Brain pericyte (primary cell): Measurements from ENCODE around the gene MATK.

Experiments used
- DNase-seq: peaks from one replicate; pipeline ENCODE4 v3.0.0-alpha.2; 2012; ENCODE audit warnings: low read depth, low spot score

The MATK gene

GRCh38 chr19:3790941-3791340, 4.8 kb upstream of the MATK start:
- DNase-seq, result no peak

GRCh38 chr19:3790209-3790734, 4.1 kb upstream of the MATK start:
- no peak for DNase-seq

GRCh38 chr19:3788996-3789778, 3.0 kb upstream of the MATK start:
- DNase-seq, result no peak

- no peak for DNase-seq
These were observed 687 bp downstream of the MATK start for GRCh38 chr19:3785451-3785937.

DNA sequence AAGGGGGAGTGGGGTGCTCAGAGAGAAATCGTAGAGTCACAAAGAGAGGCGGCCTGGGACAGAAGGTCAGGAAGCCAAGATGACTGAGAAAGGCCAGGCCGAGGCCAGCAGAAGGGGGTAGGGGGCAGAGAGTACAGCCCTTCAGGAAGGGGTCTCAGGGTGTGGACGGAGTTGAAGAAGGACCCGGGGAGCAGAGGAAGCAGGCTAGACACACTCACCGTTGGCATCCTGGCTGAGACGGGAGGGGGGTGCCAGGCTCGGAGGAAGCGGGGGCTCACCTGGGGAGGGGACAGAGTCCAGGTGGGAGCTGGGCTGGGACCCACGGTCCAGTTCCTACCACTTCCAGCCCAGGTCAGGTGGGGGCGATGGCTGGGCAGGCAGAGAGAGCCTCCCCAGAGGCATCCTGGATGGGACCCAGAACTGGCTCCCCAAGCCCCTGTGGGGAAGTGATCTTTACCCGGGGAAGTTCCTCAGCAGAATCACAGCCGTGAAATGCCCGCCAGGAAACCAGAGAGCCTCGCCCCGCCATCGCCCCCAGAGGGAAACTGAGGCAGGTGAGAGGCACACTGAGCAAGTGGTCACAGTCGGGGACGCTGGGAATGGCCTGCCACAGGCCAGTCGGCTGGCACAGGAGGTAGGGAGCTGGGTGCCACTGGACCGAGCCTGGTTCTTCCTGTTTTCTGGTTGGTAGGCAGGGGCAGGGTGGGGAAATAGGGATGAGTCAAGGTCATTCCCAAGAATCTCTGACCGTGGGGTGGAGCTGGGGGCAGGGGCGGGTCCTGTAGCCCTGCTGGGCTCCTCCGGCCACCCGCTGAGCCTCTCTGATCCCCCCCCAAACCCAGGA, 1.4 kb downstream of the MATK start:
- no peak for DNase-seq

GRCh38 chr19:3783660-3784584, 2.3 kb downstream of the MATK start:
- DNase-seq, result no peak

DNA sequence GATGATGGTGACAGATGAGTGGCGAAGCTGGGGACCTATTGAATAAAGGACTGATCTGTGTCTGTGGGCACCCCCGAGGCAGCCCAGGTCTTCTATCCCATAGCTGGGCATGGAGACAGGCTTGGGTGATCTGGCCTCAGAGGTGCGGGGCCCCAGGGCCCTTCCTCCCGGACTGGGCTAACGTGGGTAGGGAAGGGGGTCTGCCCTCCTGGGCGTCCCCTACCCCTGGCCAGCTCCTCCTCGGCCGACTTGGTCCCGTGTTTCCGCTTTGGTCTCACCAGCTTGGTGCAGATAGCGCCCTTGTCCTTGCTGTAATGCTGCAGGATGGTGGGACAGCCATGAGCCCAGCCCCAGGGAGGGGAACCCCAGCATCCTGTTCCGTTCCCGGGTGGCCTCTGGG, 3.3 kb downstream of the MATK start:
- DNase-seq, result no peak

DNA sequence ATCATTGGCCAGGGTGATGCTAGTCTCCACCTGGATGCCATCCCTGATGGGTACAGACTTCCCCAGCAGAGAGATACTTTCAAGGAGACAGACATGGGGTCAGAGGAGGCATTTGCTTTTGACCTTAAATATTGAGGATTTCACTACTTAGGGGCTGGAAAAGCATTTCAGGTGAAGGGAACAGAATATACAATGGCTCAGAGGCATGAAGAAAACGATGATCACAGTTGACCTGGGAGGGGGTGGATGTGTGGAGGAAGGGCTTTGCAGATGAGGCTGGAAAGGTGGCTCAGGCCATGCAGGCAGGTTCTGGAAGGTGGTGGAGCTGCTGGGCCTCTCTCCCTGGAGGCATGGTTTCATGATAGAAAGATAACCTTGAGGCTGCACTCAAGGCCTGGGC, 3.9 kb downstream of the MATK start:
- DNase-seq, result no peak

GRCh38 chr19:3781603-3782002, 4.6 kb downstream of the MATK start:
- DNase-seq, result no peak

GRCh38 chr19:3780786-3781304, 5.3 kb downstream of the MATK start:
- no peak for DNase-seq

GRCh38 chr19:3778899-3779723, 7.1 kb downstream of the MATK start:
- no peak for DNase-seq

- no peak for DNase-seq
These were observed 7.9 kb downstream of the MATK start for GRCh38 chr19:3778104-3778867.

- DNase-seq, result no peak
These were observed 9.6 kb downstream of the MATK start for GRCh38 chr19:3776479-3777040.

DNA sequence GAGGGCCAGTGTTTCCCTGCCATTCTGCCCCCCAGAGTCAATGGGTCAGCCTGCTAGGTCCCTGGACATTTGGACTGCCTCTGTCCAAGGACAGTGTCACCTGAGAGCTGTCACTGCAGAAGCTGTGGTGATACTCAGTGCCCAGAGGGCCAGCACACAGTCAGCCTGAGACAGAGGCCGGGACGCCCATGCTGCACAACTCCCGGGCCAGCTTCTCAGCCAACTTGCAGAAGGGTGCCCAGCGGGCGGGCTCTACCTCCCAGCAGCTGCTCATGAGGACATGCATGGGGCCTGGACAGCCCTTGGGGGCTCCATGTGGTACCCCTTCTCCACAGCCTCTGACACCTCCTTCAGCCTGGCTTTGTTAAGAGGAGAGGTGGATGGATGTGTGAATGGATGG, 10.3 kb downstream of the MATK start:
- DNase-seq, result no peak

GRCh38 chr19:3775374-3775711, 10.8 kb downstream of the MATK start:
- DNase-seq, result no peak

- no peak for DNase-seq
These were observed 11.4 kb downstream of the MATK start for GRCh38 chr19:3774621-3775373.

GRCh38 chr19:3773814-3774515, 12.2 kb downstream of the MATK start:
- no peak for DNase-seq

GRCh38 chr19:3771906-3772455, 14.2 kb downstream of the MATK start, which contains the start of gene RAX2:
RAX2 (minus strand) TSS chr19:3772228; CDS start chr19:3771742, 486 bp downstream.
- DNase-seq, result no peak
